Measurements from ENCODE around the gene PLEKHA4.

DNA sequence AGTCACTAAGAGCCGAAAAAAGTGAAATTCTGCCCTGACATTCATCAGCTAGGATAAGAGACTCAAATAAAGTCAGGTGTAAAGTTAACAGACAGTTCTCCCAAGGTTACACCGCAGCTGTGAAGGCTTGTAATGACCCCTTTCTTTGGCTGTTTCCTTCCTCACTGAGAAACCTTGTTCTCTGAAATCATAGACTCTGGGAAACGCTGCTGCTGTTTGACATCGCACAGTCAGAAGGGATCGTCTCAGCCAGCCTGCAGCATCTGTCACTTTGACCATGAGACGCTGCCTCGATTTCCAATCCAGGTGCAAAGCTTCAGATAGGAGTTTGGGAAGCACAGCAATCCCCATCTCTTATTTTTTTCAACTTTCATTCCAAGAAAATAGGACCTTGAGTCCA lies 58.3 kb downstream of the PLEKHA4 start:
- no peak for TF ChIP-seq CTCF (IDR thresholded peaks at IDR 0.05; ENCODE audit: low read length)
- TF ChIP-seq EZH2phosphoT487 (IDR thresholded peaks at IDR 0.05; ENCODE audit: low read length) = no peak

All from MM.1S (cell line).